PFSK-1 (cell line): Measurements from ENCODE around the gene SH3RF1.

Experiments used
- FOXP2 ChIP-seq: optimal IDR thresholded peaks from 2 replicates; pipeline ENCODE3; 2011; ENCODE audit warnings: borderline replicate concordance, control low read depth, inconsistent platforms; ENCODE audit not compliant: insufficient read depth; ENCODE audit errors: extremely low read length, extremely low read depth
- POLR2AphosphoS5 ChIP-seq: IDR thresholded peaks from 2 replicates; pipeline ENCODE4 v1.6.1; 2012; ENCODE audit warnings: low read depth, mild to moderate bottlenecking, control low read depth, low read length, moderate library complexity
- SIN3A ChIP-seq: IDR thresholded peaks from 2 replicates; pipeline ENCODE4 v1.6.1; 2012; ENCODE audit warnings: mild to moderate bottlenecking, low read length, moderate library complexity, borderline replicate concordance; ENCODE audit not compliant: insufficient read depth
- TAF1 ChIP-seq: IDR thresholded peaks from 2 replicates; pipeline ENCODE4 v1.6.1; 2012; ENCODE audit warnings: low read length, control low read depth, borderline replicate concordance; ENCODE audit not compliant: insufficient read depth
- TF ChIP-seq, protein P1 (sequence below), 2 experiments: IDR thresholded peaks; 2 replicates each; pipeline versions ENCODE4 v1.6.1 to v1.8.0; 2011 to 2012; ENCODE audit warnings: low read depth in 2 of 2, low read length in 2 of 2, control low read depth in 1 of 2, inconsistent platforms in 1 of 2, mild to moderate bottlenecking in 1 of 2, moderate library complexity in 1 of 2; ENCODE audit not compliant: insufficient read depth in 1 of 2

The SH3RF1 gene

DNA sequence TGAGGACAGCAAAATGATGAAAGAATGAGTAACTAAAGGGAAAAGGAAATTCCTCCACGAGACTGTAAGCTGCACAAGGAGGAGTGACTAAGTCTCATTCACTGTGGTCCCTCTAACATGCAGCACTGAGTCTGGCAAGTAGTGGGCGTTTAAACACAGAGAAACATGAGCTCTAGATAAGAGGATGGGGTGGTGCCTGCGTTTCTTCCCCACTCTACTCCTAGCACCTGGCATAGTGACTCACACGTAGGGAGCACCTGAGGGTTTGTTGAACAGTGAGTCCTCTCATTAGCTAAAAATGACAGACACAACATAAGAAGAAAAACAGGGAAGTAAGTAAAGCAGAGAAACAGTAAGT is 154.9 kb downstream of the SH3RF1 start:
- TF ChIP-seq, protein P1, sequence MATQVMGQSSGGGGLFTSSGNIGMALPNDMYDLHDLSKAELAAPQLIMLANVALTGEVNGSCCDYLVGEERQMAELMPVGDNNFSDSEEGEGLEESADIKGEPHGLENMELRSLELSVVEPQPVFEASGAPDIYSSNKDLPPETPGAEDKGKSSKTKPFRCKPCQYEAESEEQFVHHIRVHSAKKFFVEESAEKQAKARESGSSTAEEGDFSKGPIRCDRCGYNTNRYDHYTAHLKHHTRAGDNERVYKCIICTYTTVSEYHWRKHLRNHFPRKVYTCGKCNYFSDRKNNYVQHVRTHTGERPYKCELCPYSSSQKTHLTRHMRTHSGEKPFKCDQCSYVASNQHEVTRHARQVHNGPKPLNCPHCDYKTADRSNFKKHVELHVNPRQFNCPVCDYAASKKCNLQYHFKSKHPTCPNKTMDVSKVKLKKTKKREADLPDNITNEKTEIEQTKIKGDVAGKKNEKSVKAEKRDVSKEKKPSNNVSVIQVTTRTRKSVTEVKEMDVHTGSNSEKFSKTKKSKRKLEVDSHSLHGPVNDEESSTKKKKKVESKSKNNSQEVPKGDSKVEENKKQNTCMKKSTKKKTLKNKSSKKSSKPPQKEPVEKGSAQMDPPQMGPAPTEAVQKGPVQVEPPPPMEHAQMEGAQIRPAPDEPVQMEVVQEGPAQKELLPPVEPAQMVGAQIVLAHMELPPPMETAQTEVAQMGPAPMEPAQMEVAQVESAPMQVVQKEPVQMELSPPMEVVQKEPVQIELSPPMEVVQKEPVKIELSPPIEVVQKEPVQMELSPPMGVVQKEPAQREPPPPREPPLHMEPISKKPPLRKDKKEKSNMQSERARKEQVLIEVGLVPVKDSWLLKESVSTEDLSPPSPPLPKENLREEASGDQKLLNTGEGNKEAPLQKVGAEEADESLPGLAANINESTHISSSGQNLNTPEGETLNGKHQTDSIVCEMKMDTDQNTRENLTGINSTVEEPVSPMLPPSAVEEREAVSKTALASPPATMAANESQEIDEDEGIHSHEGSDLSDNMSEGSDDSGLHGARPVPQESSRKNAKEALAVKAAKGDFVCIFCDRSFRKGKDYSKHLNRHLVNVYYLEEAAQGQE (IDR thresholded peaks at IDR 0.05; ENCODE audit: insufficient read depth in 1 of 2, low read depth in 2 of 2, low read length in 2 of 2) = no peak
- TF ChIP-seq FOXP2 (no peak), TAF1 (no peak), SIN3A (no peak), POLR2AphosphoS5 (no peak)

DNA sequence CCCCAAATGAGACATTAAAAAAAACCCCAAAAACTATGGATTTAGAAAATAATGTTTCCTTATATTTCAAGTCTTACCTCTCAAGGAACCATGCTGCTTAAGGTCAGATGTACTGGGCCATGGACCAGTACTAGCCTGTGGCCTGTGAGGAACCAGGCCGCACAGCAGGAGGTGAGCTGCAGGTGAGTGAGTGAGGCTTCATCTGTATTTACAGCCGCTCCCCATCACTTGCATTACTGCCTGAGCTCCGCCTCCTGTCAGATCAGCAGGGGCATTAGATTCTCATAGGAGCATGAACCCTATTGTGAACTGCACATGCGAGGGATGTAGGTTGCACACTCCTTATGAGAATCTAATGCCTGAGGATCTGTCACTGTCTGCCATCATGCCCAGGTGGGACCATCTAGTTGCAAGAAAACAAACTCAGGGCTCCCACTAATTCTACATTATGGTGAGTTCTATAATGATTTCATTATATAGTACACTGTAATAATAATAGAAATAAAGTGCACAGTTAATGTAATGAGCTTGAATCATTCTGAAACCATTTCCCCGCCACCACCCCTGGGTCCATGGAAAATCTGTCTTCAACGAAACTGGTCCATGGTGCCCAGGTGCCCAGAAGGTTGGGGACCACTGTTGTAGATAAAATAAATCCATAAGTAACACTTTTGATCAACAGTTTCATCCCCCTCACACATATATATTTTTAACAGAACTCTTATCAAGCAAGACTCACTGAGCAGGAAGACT is 155.4 kb downstream of the SH3RF1 start:
- TF ChIP-seq SIN3A (no peak), FOXP2 (no peak), TAF1 (no peak), POLR2AphosphoS5 (no peak)
- TF ChIP-seq, protein P1 (IDR thresholded peaks at IDR 0.05; ENCODE audit: insufficient read depth in 1 of 2, low read depth in 2 of 2, low read length in 2 of 2) = no peak

DNA sequence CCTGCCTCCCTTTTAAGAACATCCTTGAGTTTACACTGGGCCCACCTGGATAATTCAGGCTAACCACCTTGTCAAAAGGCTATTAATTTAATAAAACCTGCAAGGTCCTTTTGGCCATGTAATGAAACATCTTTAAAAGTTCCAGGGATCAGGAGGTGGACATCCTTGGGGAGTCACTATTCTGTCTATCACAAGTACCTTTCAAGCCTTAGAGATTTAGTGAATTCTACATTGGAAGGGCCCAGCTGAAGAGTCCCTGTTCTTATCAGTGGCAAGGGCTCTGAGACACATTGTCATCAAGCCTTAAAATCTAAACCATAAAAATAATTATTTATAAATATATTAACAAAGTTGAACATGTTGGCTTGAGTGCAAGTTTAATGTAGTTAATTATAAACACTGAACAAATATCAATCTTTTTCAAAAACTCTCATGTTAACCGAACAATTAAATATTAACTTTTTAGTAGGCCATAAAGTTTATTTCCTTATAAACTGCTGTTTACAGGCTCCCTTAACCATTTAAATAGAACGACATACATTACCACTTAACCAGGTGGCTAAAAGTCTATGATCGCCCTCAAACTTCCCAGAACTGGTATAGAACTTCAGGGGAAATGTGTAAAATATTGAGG is 156.3 kb downstream of the SH3RF1 start:
- TF ChIP-seq FOXP2 = no peak
- TF ChIP-seq, protein P1 (IDR thresholded peaks at IDR 0.05; ENCODE audit: insufficient read depth in 1 of 2, low read depth in 2 of 2, low read length in 2 of 2) = no peak
- no peak for TF ChIP-seq TAF1
- TF ChIP-seq POLR2AphosphoS5 = no peak
- TF ChIP-seq SIN3A = no peak

GRCh38 chr4:169110633-169111032 is 160.1 kb downstream of the SH3RF1 start:
- TF ChIP-seq SIN3A (no peak), POLR2AphosphoS5 (no peak), FOXP2 (no peak), TAF1 (no peak)
- TF ChIP-seq, protein P1 (IDR thresholded peaks at IDR 0.05; ENCODE audit: insufficient read depth in 1 of 2, low read depth in 2 of 2, low read length in 2 of 2) = no peak
